SK-N-SH treated with all-trans-retinoic acid at 6 μM for 48 hours (cell line): ENCODE results near the gene MAST1.

ENCODE experiments used
- ARNTL ChIP-seq: fragments of 450-650 bp; formaldehyde crosslinking; IDR thresholded peaks from 2 replicates; pipeline ENCODE4 v1.5.0; 2020; ENCODE audit warnings: low read depth, mild to moderate bottlenecking, moderate library complexity, borderline replicate concordance
- BACH2 ChIP-seq: fragments of 250-450 bp; sonication (Bioruptor Pico); IDR thresholded peaks from 2 replicates; pipeline ENCODE4 v1.9.0; 2021; ENCODE audit warnings: mild to moderate bottlenecking, borderline replicate concordance
- CREB5 ChIP-seq: fragments of 250-450 bp; sonication (Bioruptor Pico); IDR thresholded peaks from 2 replicates; pipeline ENCODE4 v1.5.1; 2020; ENCODE audit warnings: low read depth, mild to moderate bottlenecking, moderate library complexity
- CSRNP3 ChIP-seq: fragments of 250-450 bp; sonication (Bioruptor Pico); IDR thresholded peaks from 2 replicates; pipeline ENCODE4 v1.5.1; 2021; ENCODE audit warnings: mild to moderate bottlenecking, moderate library complexity
- OSR1 ChIP-seq: fragments of 250-450 bp; sonication (Bioruptor Pico); IDR thresholded peaks from 2 replicates; pipeline ENCODE4 v1.8.0; 2022; ENCODE audit warnings: moderate library complexity, mild to moderate bottlenecking, inconsistent platforms
- PATZ1 ChIP-seq: fragments of 250-450 bp; sonication (Bioruptor Pico); IDR thresholded peaks from 2 replicates; pipeline ENCODE4 v1.8.0; 2020; ENCODE audit warnings: mild to moderate bottlenecking, moderate library complexity, borderline replicate concordance
- TOX ChIP-seq: fragments of 250-450 bp; sonication (Bioruptor Pico); IDR thresholded peaks from 2 replicates; pipeline ENCODE4 v1.8.0; 2021; ENCODE audit warnings: mild to moderate bottlenecking, moderate library complexity, borderline replicate concordance
- ZC3H10 ChIP-seq: fragments of 250-450 bp; sonication (Bioruptor Pico); IDR thresholded peaks from 2 replicates; pipeline ENCODE4 v1.5.1; 2021; ENCODE audit warnings: mild to moderate bottlenecking, moderate library complexity
- ZFP30 ChIP-seq: fragments of 450-650 bp; formaldehyde crosslinking; IDR thresholded peaks from 2 replicates; pipeline ENCODE4 v1.5.0; 2022; ENCODE audit warnings: mild to moderate bottlenecking, moderate library complexity

GRCh38 chr19:12884202-12884601, 45.9 kb downstream of the MAST1 start:
- TF ChIP-seq CSRNP3 = no peak
- TF ChIP-seq ARNTL = no peak
- TF ChIP-seq BACH2 (CRISPR knock-in tag) = no peak
- no peak for TF ChIP-seq ZFP30 (CRISPR knock-in tag)
- TF ChIP-seq OSR1 = no peak
- TF ChIP-seq CREB5 (CRISPR knock-in tag) = no peak
- TF ChIP-seq PATZ1 (CRISPR knock-in tag) = no peak
- no peak for TF ChIP-seq TOX (CRISPR knock-in tag)
- no peak for TF ChIP-seq ZC3H10 (CRISPR knock-in tag)
